ENCODE measurements around the gene TIGD1.
"Not testable (repeated sequence)": the region's sequence is repeated elsewhere in the genome, so short reads cannot be mapped to it uniquely, and the experiment has no call there.

The TIGD1 gene

GRCh38 chr2:232574674-232575403, 24.5 kb upstream of the TIGD1 start:
- no peak for DNase-seq
- no peaks in the 10 kb centered on the region for H3K9me3 ChIP-seq
- H3K27me3 ChIP-seq, result no peaks in the 10 kb centered on the region
- no peak overlapping the region for H3K4me3 ChIP-seq (ENCODE audit: low read depth, low read length)
- no peak for TF ChIP-seq CTCF (IDR thresholded peaks at IDR 0.05; ENCODE audit: low read depth, low read length)
- peaks cover 27% of the 10 kb centered on the region for H3K36me3 ChIP-seq
- H3K4me1 ChIP-seq, result no peaks in the 10 kb centered on the region

GRCh38 chr2:232573771-232574435, 23.5 kb upstream of the TIGD1 start:
- no peak for TF ChIP-seq CTCF (IDR thresholded peaks at IDR 0.05; ENCODE audit: low read depth, low read length)
- H3K27me3 ChIP-seq, result no peaks in the 10 kb centered on the region
- no peak for DNase-seq
- H3K36me3 ChIP-seq, result peaks cover 36% of the 10 kb centered on the region
- no peak overlapping the region for H3K4me3 ChIP-seq (ENCODE audit: low read depth, low read length)
- no peaks in the 10 kb centered on the region for H3K4me1 ChIP-seq
- no peaks in the 10 kb centered on the region for H3K9me3 ChIP-seq

- no peak for TF ChIP-seq CTCF (IDR thresholded peaks at IDR 0.05; ENCODE audit: low read depth, low read length)
- no peaks in the 10 kb centered on the region for H3K9me3 ChIP-seq
- H3K36me3 ChIP-seq, result peaks cover 45% of the 10 kb centered on the region
- H3K4me1 ChIP-seq, result no peaks in the 10 kb centered on the region
- no peak for DNase-seq
- H3K27me3 ChIP-seq, result no peaks in the 10 kb centered on the region
- H3K4me3 ChIP-seq (ENCODE audit: low read depth, low read length), result no peak overlapping the region
Measured at GRCh38 chr2:232573042-232573441, 22.7 kb upstream of the TIGD1 start.

- Histone ChIP-seq H3K27me3 (no peaks in the 10 kb centered on the region), H3K36me3 (peaks cover 65% of the 10 kb centered on the region), H3K4me3 (ENCODE audit: low read depth, low read length) (no peak overlapping the region), H3K4me1 (no peaks in the 10 kb centered on the region), H3K9me3 (no peaks in the 10 kb centered on the region)
- DNase-seq, result no peak
- TF ChIP-seq CTCF (IDR thresholded peaks at IDR 0.05; ENCODE audit: low read depth, low read length), result no peak
Measured at GRCh38 chr2:232571026-232571474, 20.7 kb upstream of the TIGD1 start.

- H3K36me3 ChIP-seq, result peaks cover 69% of the 10 kb centered on the region
Measured at GRCh38 chr2:232570481-232570880, 20.1 kb upstream of the TIGD1 start.

GRCh38 chr2:232569541-232569940, 19.2 kb upstream of the TIGD1 start:
- Histone ChIP-seq H3K27me3 (no peaks in the 10 kb centered on the region), H3K9me3 (no peaks in the 10 kb centered on the region), H3K4me3 (ENCODE audit: low read depth, low read length) (no peak overlapping the region), H3K4me1 (no peaks in the 10 kb centered on the region), H3K36me3 (peaks cover 75% of the 10 kb centered on the region)
- no peak for DNase-seq
- no peak for TF ChIP-seq CTCF (IDR thresholded peaks at IDR 0.05; ENCODE audit: low read depth, low read length)

More at GRCh38 chr2:232570481-232570880, 20.1 kb upstream of the TIGD1 start:
- not testable (repeated sequence) for H3K4me1 ChIP-seq; H3K27me3 ChIP-seq; DNase-seq; H3K4me3 ChIP-seq (ENCODE audit: low read depth, low read length); H3K9me3 ChIP-seq
